Erythroblast (primary cell): ENCODE data around the gene ACTN1.

Experiments
- GATA1 ChIP-seq: IDR thresholded peaks from 2 replicates; pipeline ENCODE4 v1.6.1; 2011; ENCODE audit warnings: low read depth, mild to moderate bottlenecking, control low read depth, low read length, moderate library complexity
- POLR2A ChIP-seq: IDR thresholded peaks from 2 replicates; pipeline ENCODE4 v1.6.1; 2011; ENCODE audit warnings: mild to moderate bottlenecking, low read length

DNA sequence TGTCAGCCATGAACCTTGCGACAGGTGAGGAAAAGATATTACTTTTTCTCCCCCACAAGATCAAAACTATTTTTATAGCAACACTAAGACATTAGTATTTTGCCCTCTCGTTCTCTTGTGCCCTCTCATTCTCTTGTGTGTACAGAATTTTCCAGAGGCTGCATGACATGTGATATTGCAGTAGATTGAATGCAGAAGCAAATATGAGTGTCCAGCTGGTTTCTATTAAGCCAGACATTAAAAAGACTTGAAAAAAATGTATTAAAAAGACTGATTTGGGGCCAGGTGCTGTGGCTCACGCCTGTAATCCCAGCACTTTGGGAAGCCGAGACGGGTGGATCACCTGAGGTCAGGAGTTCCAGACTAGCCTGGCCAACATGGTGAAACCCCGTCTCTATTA, 122.5 kb downstream of the ACTN1 start:
- TF ChIP-seq POLR2A = no peak
- TF ChIP-seq GATA1 = no peak
